Measurements from ENCODE around the gene RANBP3L. TPM values are rescaled to one million over a fixed set of nuclear protein-coding genes. Genes with fewer than 3 reads are reported as not detected.

Gene RANBP3L, protein sequence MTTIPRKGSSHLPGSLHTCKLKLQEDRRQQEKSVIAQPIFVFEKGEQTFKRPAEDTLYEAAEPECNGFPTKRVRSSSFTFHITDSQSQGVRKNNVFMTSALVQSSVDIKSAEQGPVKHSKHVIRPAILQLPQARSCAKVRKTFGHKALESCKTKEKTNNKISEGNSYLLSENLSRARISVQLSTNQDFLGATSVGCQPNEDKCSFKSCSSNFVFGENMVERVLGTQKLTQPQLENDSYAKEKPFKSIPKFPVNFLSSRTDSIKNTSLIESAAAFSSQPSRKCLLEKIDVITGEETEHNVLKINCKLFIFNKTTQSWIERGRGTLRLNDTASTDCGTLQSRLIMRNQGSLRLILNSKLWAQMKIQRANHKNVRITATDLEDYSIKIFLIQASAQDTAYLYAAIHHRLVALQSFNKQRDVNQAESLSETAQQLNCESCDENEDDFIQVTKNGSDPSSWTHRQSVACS
- 0.07 TPM in 2 replicates for total RNA-seq

DNA sequence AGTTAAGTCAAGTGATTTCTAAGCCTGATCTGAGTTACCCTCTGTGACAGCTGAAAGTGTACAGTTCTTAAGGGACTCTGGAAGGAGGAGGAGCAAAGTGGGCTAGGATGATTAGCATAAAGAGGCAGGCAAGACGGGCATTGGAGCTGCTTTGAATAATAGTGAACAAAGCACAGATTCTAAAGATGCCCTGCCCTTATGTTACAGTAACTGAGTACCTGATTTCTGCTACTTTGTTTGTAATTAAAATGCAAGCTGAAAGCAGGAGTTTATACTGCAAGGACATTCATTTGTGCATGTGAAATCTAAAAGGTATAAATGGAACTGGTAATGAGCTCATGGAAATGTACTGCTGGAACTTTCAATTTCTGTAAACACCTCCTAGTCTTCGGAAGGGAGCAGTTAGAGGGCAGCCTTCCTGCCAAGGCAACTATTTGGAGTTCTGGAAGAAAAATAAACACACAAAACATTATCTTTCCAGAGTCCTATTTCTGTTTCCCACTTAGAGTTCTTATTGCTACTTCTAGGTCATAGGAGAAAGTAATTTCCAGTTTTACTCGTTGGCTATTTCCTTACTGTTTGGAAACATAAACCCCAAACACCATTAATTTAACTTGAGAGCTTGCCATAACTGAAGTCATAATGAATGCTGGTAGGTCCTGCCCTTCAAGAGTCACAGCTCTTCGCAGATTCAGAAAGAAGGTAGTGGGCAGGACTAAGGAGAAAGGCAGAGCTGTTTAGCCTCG lies at the start of gene RANBP3L:
Gene RANBP3L, minus strand, starts transcription at position 45 of the 746 bp plus-strand sequence. CDS start 486 bp downstream, outside the sequence.

DNA sequence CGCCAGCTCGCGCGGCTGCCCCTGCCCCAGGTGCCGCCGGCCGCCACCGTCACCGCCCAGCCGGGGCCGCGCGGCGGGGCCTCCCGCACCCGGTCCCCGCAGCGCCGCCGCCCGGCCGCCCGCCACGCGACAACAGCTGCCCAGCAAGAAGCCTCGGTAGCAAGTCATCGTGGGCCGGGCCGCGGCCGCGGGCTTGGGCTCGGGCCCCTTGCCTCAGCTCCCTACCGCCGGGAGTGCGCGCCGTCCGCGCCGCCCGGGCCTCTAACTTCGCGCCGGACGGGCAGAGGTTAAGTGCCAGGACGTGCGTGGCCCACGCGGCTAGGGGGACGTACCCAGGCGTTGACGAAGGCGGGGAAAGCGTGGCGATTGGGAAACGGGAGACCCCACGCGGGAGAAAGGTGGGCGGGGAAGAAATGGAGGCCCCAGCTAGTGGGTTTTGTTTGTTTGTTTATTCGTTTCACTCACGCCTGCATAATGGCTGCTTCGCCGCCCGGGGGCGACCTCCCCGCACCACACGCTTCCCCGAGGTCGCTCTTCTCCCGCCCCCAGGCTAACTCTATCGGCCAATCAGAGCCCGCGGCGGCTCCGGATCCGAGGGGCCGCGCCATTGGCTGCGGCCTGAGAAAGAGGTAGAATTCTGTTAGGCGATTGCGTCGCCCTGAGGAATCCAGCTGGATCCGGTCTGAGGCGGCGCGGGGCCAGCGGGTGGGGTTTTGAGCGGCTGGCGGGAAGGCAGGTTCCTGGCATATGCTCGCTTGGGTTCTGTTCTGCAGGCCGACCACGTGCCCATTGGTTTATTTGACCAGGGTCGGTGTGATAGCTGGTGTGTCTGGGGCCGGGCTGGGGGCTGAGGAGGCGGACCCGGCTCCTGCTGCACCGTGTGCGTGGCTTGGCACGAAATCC lies 59.8 kb downstream of the RANBP3L start, which contains the start of gene NADK2:
Gene NADK2, minus strand, starts transcription at position 295 of the 903 bp plus-strand sequence. Its CDS starts 127 bp downstream, at position 168.

Other genes starting within 250 kb of the RANBP3L start
- gene UGT3A2, start 235.0 kb downstream of the RANBP3L start, total RNA-seq = not detected in 2 replicates
- 22.1 and 24.5 TPM in 2 replicates for gene LMBRD2, start 150.0 kb downstream of the RANBP3L start, total RNA-seq
- 18.2 and 20.1 TPM in 2 replicates for gene SKP2, start 149.8 kb downstream of the RANBP3L start, total RNA-seq
- 36.3 and 38.8 TPM in 2 replicates for gene NADK2, start 60.0 kb downstream of the RANBP3L start, total RNA-seq